Measurements from ENCODE around the gene CNTN5.

- TF ChIP-seq POLR2A (IDR thresholded peaks at IDR 0.05) (no peak), CTCF (IDR thresholded peaks at IDR 0.05) (no peak), POLR2AphosphoS5 (IDR thresholded peaks at IDR 0.05) (no peak)
Measured at GRCh38 chr11:99425596-99425995, 404.8 kb downstream of the CNTN5 start.

Data from suprapubic skin (tissue), 4 donors.